IMR-90 (cell line): ENCODE measurements around the gene MAGI2. TPM values are rescaled to one million over a fixed set of nuclear protein-coding genes. Genes with fewer than 3 reads are reported as not detected.

Experiments
- ATAC-seq: fragments of 200-7000 bp; cut with Tn5 transposase; 2 replicates; pipeline ENCODE4 v1.9.1; 2020; ENCODE audit warnings: low read depth, mild to moderate bottlenecking, moderate library complexity
- BruUV-seq: library from RNA; stranded (reverse); fragments of 400-500 nt; replicated peaks from 2 replicates; lab custom pipeline; 2021; lab: Mats Ljungman, UMichigan
- CTCF ChIA-PET: fragments of 300-600 bp; formaldehyde crosslinking; extraction: SDS; loops from one replicate; lab custom pipeline; 2021; ENCODE audit warnings: antibody characterized with exemption; lab: Yijun Ruan, JAX
- POLR2A ChIA-PET: fragments of 300-600 bp; sonication (Branson Sonifier 250); formaldehyde crosslinking; loops from one replicate; lab custom pipeline; 2022; ENCODE audit warnings: antibody characterized with exemption; ENCODE audit not compliant: unreplicated experiment; lab: Charles Lee
- DNase-seq: peaks from one replicate; pipeline ENCODE4 v3.0.0; 2013
- H2AFZ ChIP-seq: replicated peaks from 2 replicates; pipeline ENCODE3; 2013; ENCODE audit warnings: low read length, mild to moderate bottlenecking; ENCODE audit not compliant: poor library complexity
- H2AK5ac ChIP-seq: 2 replicates; pipeline ENCODE4 v1.6.1; 2013; ENCODE audit warnings: low read depth, low read length, inconsistent platforms
- H2AK9ac ChIP-seq: replicated peaks from 2 replicates; pipeline ENCODE3; 2013; ENCODE audit warnings: mild to moderate bottlenecking, low read depth, low read length, moderate library complexity; ENCODE audit not compliant: poor library complexity
- H2BK120ac ChIP-seq: 2 replicates; pipeline ENCODE4 v1.6.1; 2013; ENCODE audit warnings: low read depth, low read length, inconsistent platforms
- H2BK15ac ChIP-seq: 3 replicates; pipeline ENCODE4 v1.6.1; 2013; ENCODE audit warnings: low read depth, low read length, inconsistent platforms
- H2BK20ac ChIP-seq: 2 replicates; pipeline ENCODE4 v1.6.1; 2013; ENCODE audit warnings: low read depth, mild to moderate bottlenecking, inconsistent platforms, low read length, moderate library complexity
- H2BK5ac ChIP-seq: 2 replicates; pipeline ENCODE4 v1.6.1; 2013; ENCODE audit warnings: mild to moderate bottlenecking, low read depth, low read length, inconsistent platforms; ENCODE audit not compliant: poor library complexity, severe bottlenecking
- H3K14ac ChIP-seq: replicated peaks from 2 replicates; pipeline ENCODE4 v1.6.1; 2013; ENCODE audit warnings: low read depth, low read length, inconsistent platforms
- H3K18ac ChIP-seq: 2 replicates; pipeline ENCODE4 v1.6.1; 2013; ENCODE audit warnings: low read depth, low read length, control low read depth
- H3K23ac ChIP-seq: 2 replicates; pipeline ENCODE4 v1.6.1; 2013; ENCODE audit warnings: low read depth, low read length, inconsistent platforms
- H3K27ac ChIP-seq: 2 replicates; pipeline ENCODE4 v1.5.1; 2013; ENCODE audit warnings: mild to moderate bottlenecking, control low read depth, low read length; ENCODE audit not compliant: insufficient read depth
- H3K27me3 ChIP-seq: 2 replicates; pipeline ENCODE4 v1.6.1; 2013; ENCODE audit warnings: low read length; ENCODE audit not compliant: control insufficient read depth, insufficient read depth
- H3K36me3 ChIP-seq: 2 replicates; pipeline ENCODE4 v1.6.1; 2013; ENCODE audit warnings: low read length, mixed read lengths; ENCODE audit not compliant: control insufficient read depth, insufficient read depth
- H3K4ac ChIP-seq: 2 replicates; pipeline ENCODE4 v1.6.1; 2013; ENCODE audit warnings: low read depth, low read length, inconsistent platforms
- H3K4me1 ChIP-seq: 2 replicates; pipeline ENCODE4 v1.6.1; 2013; ENCODE audit warnings: low read length, mixed read lengths; ENCODE audit not compliant: control insufficient read depth, insufficient read depth
- H3K4me2 ChIP-seq: 2 replicates; pipeline ENCODE4 v1.6.1; 2013; ENCODE audit warnings: low read depth, mild to moderate bottlenecking, control low read depth, low read length, moderate library complexity
- H3K4me3 ChIP-seq: 2 replicates; pipeline ENCODE4 v1.5.1; 2013; ENCODE audit warnings: low read depth, mild to moderate bottlenecking, control low read depth, low read length, moderate library complexity; ENCODE audit not compliant: insufficient read depth
- H3K56ac ChIP-seq: 2 replicates; pipeline ENCODE4 v1.6.1; 2013; ENCODE audit warnings: low read length, inconsistent platforms; ENCODE audit not compliant: insufficient read depth; ENCODE audit errors: extremely low read depth
- H3K79me1 ChIP-seq, 2 experiments: 2 replicates each; pipeline ENCODE4 v1.6.1; 2013; ENCODE audit warnings: low read length in 2 of 2, inconsistent platforms in 1 of 2, low read depth in 1 of 2
- H3K9ac ChIP-seq: 2 replicates; pipeline ENCODE4 v1.6.1; 2013; ENCODE audit warnings: low read depth, low read length, control low read depth
- H3K9me1 ChIP-seq: 2 replicates; pipeline ENCODE4 v1.6.1; 2013; ENCODE audit warnings: low read length, inconsistent platforms; ENCODE audit not compliant: insufficient read depth
- H3K9me3 ChIP-seq: 2 replicates; pipeline ENCODE4 v1.6.1; 2013; ENCODE audit warnings: low read length; ENCODE audit not compliant: control insufficient read depth, insufficient read depth
- H4K20me1 ChIP-seq: 2 replicates; pipeline ENCODE4 v1.6.1; 2013; ENCODE audit warnings: low read length, inconsistent platforms; ENCODE audit not compliant: insufficient read depth
- H4K5ac ChIP-seq: 2 replicates; pipeline ENCODE4 v1.6.1; 2013; ENCODE audit warnings: mild to moderate bottlenecking, low read depth, low read length, control low read depth
- H4K8ac ChIP-seq, 2 experiments: 2 replicates each; pipeline ENCODE4 v1.6.1; 2013; ENCODE audit warnings: low read depth in 2 of 2, low read length in 2 of 2, control low read depth in 1 of 2, inconsistent platforms in 1 of 2
- H4K91ac ChIP-seq: 2 replicates; pipeline ENCODE4 v1.6.1; 2013; ENCODE audit warnings: low read depth, low read length, inconsistent platforms; ENCODE audit not compliant: insufficient read depth
- CHD1 ChIP-seq: IDR thresholded peaks from 2 replicates; pipeline ENCODE4 v1.6.1; 2012; ENCODE audit warnings: low read depth, low read length, improper control_type of control experiment
- MAFK ChIP-seq: IDR thresholded peaks from 2 replicates; pipeline ENCODE4 v1.6.1; 2012; ENCODE audit warnings: low read depth, low read length, improper control_type of control experiment
- MAZ ChIP-seq: IDR thresholded peaks from 2 replicates; pipeline ENCODE4 v1.6.1; 2012; ENCODE audit warnings: low read depth, mild to moderate bottlenecking, low read length, improper control_type of control experiment, moderate library complexity, borderline replicate concordance
- MXI1 ChIP-seq: IDR thresholded peaks from 2 replicates; pipeline ENCODE4 v1.6.1; 2012; ENCODE audit warnings: low read depth, mild to moderate bottlenecking, low read length, moderate library complexity, borderline replicate concordance
- RAD21 ChIP-seq: IDR thresholded peaks from 2 replicates; pipeline ENCODE4 v1.6.1; 2012; ENCODE audit warnings: low read length, improper control_type of control experiment
- RFX5 ChIP-seq: IDR thresholded peaks from 2 replicates; pipeline ENCODE4 v1.8.0; 2012; ENCODE audit warnings: low read depth, mild to moderate bottlenecking, low read length, moderate library complexity
- SMC3 ChIP-seq: fragments of 150-350 bp; IDR thresholded peaks from 2 replicates; pipeline ENCODE4 v1.6.1; 2016; ENCODE audit warnings: low read depth, mild to moderate bottlenecking, antibody characterized with exemption, low read length, moderate library complexity
- WGBS, 2 experiments: methylation state at CpG; one replicate each; pipeline versions ENCODE4 v1.1.5 to v1.1.7; 2013; ENCODE audit warnings: missing lambda C conversion rate in 2 of 2; ENCODE audit not compliant: insufficient read length in 1 of 2; ENCODE audit errors: extremely low coverage in 2 of 2; 5-methylcytosine and 5-hydroxymethylcytosine counted together
- dilution Hi-C: fragments of 300-500 bp; cut with HindIII; formaldehyde crosslinking; loops from one replicate; pipeline ENCODE4 v1.14.3; 2018; ENCODE audit warnings: low sequenced_read_pairs; ENCODE audit not compliant: unreplicated experiment
- in situ Hi-C: fragments of 300-500 bp; cut with MboI; formaldehyde crosslinking; loops from 3 replicates; pipeline ENCODE4 v1.14.3; 2019; ENCODE audit warnings: low sequenced_read_pairs, inconsistent platforms, mixed read lengths
- intact Hi-C: fragments of 100-400 bp; cut with micrococcal nuclease; formaldehyde crosslinking; loops from 2 replicates; pipeline ENCODE4 v1.10.0; 2022
- polyA plus RNA-seq, 3 experiments: library from polyadenylated mRNA; depleted of rRNA; stranded (reverse); fragments of >200 nt; gene quantifications; 2 replicates each; pipeline ENCODE4 v1.2.3, GENCODE V29; 2012; ENCODE audit warnings: low replicate concordance in 1 of 3
- total RNA-seq: library from RNA; depleted of rRNA; stranded (reverse); fragments of >200 nt; gene quantifications from 2 replicates; pipeline ENCODE4 v1.2.3, GENCODE V29; 2012
- TF ChIP-seq, protein P1 (sequence below): fragments of 150-350 bp; IDR thresholded peaks from 2 replicates; pipeline ENCODE4 v1.6.1; 2016; ENCODE audit warnings: low read depth, mild to moderate bottlenecking, low read length, moderate library complexity, borderline replicate concordance

The MAGI2 gene
- total and polyA plus RNA-seq, 2 of the 4 experiments (the other 2 are of a cell fraction) = 2.5 to 17.9 TPM

DNA sequence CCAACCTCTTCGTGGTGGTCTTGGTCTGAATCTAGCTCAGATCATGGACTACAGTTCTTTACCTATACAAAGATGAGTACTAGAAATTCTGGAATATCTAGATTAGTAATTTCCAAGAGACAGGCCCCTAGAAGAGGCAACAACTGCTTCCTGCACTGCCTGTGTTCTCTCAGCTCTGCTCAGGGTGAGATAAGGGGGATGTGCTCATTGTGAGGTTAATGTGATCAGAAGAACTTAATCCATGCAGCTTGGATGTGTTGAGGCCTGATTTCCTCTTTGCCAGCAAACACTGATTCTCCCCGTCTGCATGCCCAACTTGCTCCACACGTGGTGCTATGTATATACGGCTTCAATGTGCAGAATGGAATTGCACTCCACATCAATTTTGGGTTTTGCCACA is 1386.9 kb downstream of the MAGI2 start:
- Histone ChIP-seq H2BK120ac (no peak overlapping the region), H3K4ac (no peak overlapping the region), H2BK20ac (no peak overlapping the region), H3K9me1 (no peaks in the 10 kb centered on the region), H4K20me1 (no peaks in the 10 kb centered on the region), H2AK9ac (no peak overlapping the region), H4K8ac (no peak overlapping the region), H3K27me3 (no peaks in the 10 kb centered on the region), H3K4me2 (no peak overlapping the region), H3K14ac (no peak overlapping the region), H4K5ac (no peak overlapping the region), H3K4me1 (no peaks in the 10 kb centered on the region), H2BK5ac (no peak overlapping the region), H2AFZ (no peak overlapping the region), H3K4me3 (no peak overlapping the region), H3K36me3 (no peaks in the 10 kb centered on the region), H4K91ac (no peak overlapping the region), H3K18ac (no peak overlapping the region), H3K9ac (no peak overlapping the region), H3K9me3 (no peaks in the 10 kb centered on the region), H2BK15ac (no peak overlapping the region), H3K27ac (no peak overlapping the region), H3K56ac (no peak overlapping the region), H3K79me1 (no peaks in the 10 kb centered on the region), H2AK5ac (no peak overlapping the region), H3K23ac (no peak overlapping the region)
- in situ Hi-C loops = no loop called here
- no peak for TF ChIP-seq CHD1
- TF ChIP-seq MAZ = no peak
- no peak for TF ChIP-seq RAD21
- TF ChIP-seq, protein P1, sequence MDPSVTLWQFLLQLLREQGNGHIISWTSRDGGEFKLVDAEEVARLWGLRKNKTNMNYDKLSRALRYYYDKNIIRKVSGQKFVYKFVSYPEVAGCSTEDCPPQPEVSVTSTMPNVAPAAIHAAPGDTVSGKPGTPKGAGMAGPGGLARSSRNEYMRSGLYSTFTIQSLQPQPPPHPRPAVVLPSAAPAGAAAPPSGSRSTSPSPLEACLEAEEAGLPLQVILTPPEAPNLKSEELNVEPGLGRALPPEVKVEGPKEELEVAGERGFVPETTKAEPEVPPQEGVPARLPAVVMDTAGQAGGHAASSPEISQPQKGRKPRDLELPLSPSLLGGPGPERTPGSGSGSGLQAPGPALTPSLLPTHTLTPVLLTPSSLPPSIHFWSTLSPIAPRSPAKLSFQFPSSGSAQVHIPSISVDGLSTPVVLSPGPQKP = no peak
- no peak for TF ChIP-seq MXI1
- no peak for TF ChIP-seq MAFK
- TF ChIP-seq RFX5 = no peak
- TF ChIP-seq SMC3 = no peak
- no CpG with 5 or more reads among the region's 4 CpGs for WGBS, 2 experiments
- DNase-seq = no peak
- intact Hi-C loops = no loop called here
- ChIA-PET POLR2A (no interaction called here), CTCF (interaction anchor here (0.6 kb wide), 2 partner anchors 24 to 302 kb away, joined by 4 to 5 read pairs; no protein-coding TSS in a partner anchor)
- no peak for ATAC-seq
- dilution Hi-C loops = no loop called here
- BruUV-seq = no TSS peak
